HCT116 (cell line): ENCODE results near the gene SLC51A. TPM values are rescaled to one million over a fixed set of nuclear protein-coding genes. Genes with fewer than 3 reads are reported as not detected.

Experiments
- ATAC-seq: fragments of 200-7000 bp; cut with Tn5 transposase; 2 replicates; pipeline ENCODE4 v1.9.1; 2020; ENCODE audit warnings: mild to moderate bottlenecking, moderate library complexity
- BruUV-seq: library from RNA; stranded (reverse); fragments of 400-500 nt; replicated peaks from 2 replicates; lab custom pipeline; 2021; lab: Mats Ljungman, UMichigan
- CTCF ChIA-PET: fragments of 300-600 bp; sonication (Branson Sonifier 250); formaldehyde crosslinking; loops from one replicate; lab custom pipeline; 2021; ENCODE audit warnings: antibody characterized with exemption; lab: Charles Lee
- POLR2A ChIA-PET: fragments of 300-600, 350-600 bp; sonication (Branson Sonifier 250); formaldehyde crosslinking; loops from one replicate; lab custom pipeline; 2021; ENCODE audit warnings: antibody characterized with exemption; lab: Charles Lee
- RAD21 ChIA-PET, 2 experiments: fragments of 300-600 bp; sonication (Branson Sonifier 250); formaldehyde crosslinking; loops; one replicate each; lab custom pipeline; 2023; ENCODE audit warnings: low total read pairs in 2 of 2; ENCODE audit not compliant: uncharacterized antibody in 2 of 2, unreplicated experiment in 2 of 2, low non-redundant PET in 1 of 2; lab: Charles Lee
- DNase-seq: peaks from one replicate; pipeline ENCODE4 v3.0.0-alpha.2; 2010; ENCODE audit warnings: low read depth, low spot score
- H2AFZ ChIP-seq: fragments of 200-600 bp; shearing (Covaris generic), sonication (generic); 2 replicates; pipeline ENCODE4 v1.6.1; 2017; ENCODE audit warnings: low read depth, mixed run types, mixed read lengths, antibody characterized with exemption, low read length; ENCODE audit not compliant: poor library complexity, severe bottlenecking
- H3K27ac ChIP-seq: 2 replicates; pipeline ENCODE4 v1.5.1; 2012; ENCODE audit warnings: low read depth, low read length
- H3K27me3 ChIP-seq: fragments of 200-600 bp; sonication (generic); 2 replicates; pipeline ENCODE4 v1.6.1; 2016; ENCODE audit warnings: mixed run types, low read length, mixed read lengths; ENCODE audit not compliant: insufficient read depth
- H3K36me3 ChIP-seq, 2 experiments: fragments of 200-500 bp in 1 of 2; fragments of 200-600 bp in 1 of 2; sonication (Bioruptor generic) in 1 of 2; sonication (generic) in 1 of 2; 2 replicates each; pipeline versions ENCODE4 v1.5.1 to v1.6.1; 2014 to 2016; ENCODE audit warnings: low read length in 2 of 2, inconsistent platforms in 1 of 2, mixed read lengths in 1 of 2, mixed run types in 1 of 2; ENCODE audit not compliant: insufficient read depth in 2 of 2, control insufficient read depth in 1 of 2
- H3K4me1 ChIP-seq, 2 experiments: fragments of 200-600 bp in 1 of 2; sonication (generic) in 1 of 2; 2 replicates each; pipeline versions ENCODE4 v1.5.1 to v1.6.1; 2012 to 2017; ENCODE audit warnings: low read length in 2 of 2, inconsistent platforms in 1 of 2, mild to moderate bottlenecking in 1 of 2, mixed read lengths in 1 of 2, mixed run types in 1 of 2, moderate library complexity in 1 of 2; ENCODE audit not compliant: insufficient read depth in 2 of 2, control insufficient read depth in 1 of 2
- H3K4me2 ChIP-seq: fragments of 200-600 bp; sonication (generic); 2 replicates; pipeline ENCODE4 v1.6.1; 2017; ENCODE audit warnings: mixed run types, low read length, mixed read lengths
- H3K4me3 ChIP-seq, 2 experiments: fragments of 200-600 bp in 1 of 2; sonication (generic) in 1 of 2; replicated peaks in 1 of 2; 2 replicates each; pipeline ENCODE4 v1.5.1; 2011 to 2016; ENCODE audit warnings: low read length in 2 of 2, control low read depth in 1 of 2, low read depth in 1 of 2, mild to moderate bottlenecking in 1 of 2, mixed read lengths in 1 of 2, mixed run types in 1 of 2
- H3K79me2 ChIP-seq: fragments of 200-600 bp; sonication (generic); 2 replicates; pipeline ENCODE4 v1.6.1; 2017; ENCODE audit warnings: mild to moderate bottlenecking, mixed run types, low read length, moderate library complexity, mixed read lengths; ENCODE audit not compliant: insufficient read depth
- H3K9ac ChIP-seq: fragments of 200-600 bp; sonication (generic); 2 replicates; pipeline ENCODE4 v1.6.1; 2016; ENCODE audit warnings: low read length, mixed read lengths
- H3K9me2 ChIP-seq: fragments of 200-600 bp; sonication (generic), shearing (Covaris generic); 2 replicates; pipeline ENCODE4 v1.6.1; 2017; ENCODE audit warnings: mixed run types, mild to moderate bottlenecking, moderate library complexity; ENCODE audit not compliant: insufficient read depth
- H3K9me3 ChIP-seq, 2 experiments: fragments of 200-500 bp in 1 of 2; fragments of 200-600 bp in 1 of 2; sonication (Bioruptor generic) in 1 of 2; sonication (generic) in 1 of 2; 2 replicates each; pipeline ENCODE4 v1.6.1; 2014 to 2017; ENCODE audit warnings: low read length in 2 of 2, mixed read lengths in 2 of 2, inconsistent platforms in 1 of 2, low read depth in 1 of 2, mild to moderate bottlenecking in 1 of 2, mixed run types in 1 of 2, moderate library complexity in 1 of 2; ENCODE audit not compliant: control insufficient read depth in 1 of 2, insufficient read depth in 1 of 2
- H4K20me1 ChIP-seq: fragments of 200-600 bp; sonication (generic), shearing (Covaris generic); 2 replicates; pipeline ENCODE4 v1.6.1; 2017; ENCODE audit warnings: mixed run types, mild to moderate bottlenecking, moderate library complexity; ENCODE audit not compliant: insufficient read depth
- ATF3 ChIP-seq: IDR thresholded peaks from 2 replicates; pipeline ENCODE4 v1.6.1; 2012
- CTCF ChIP-seq, 3 experiments: fragments of 200-600 bp in 1 of 3; sonication (generic) in 1 of 3; IDR thresholded peaks in 2 of 3; conservative IDR thresholded peaks in 1 of 3; 2 replicates each; pipeline ENCODE4 v1.5.1; 2012 to 2017; ENCODE audit warnings: low read depth in 2 of 3, low read length in 2 of 3, antibody characterized with exemption in 1 of 3, borderline replicate concordance in 1 of 3, control low read depth in 1 of 3, mild to moderate bottlenecking in 1 of 3, mixed read lengths in 1 of 3, mixed run types in 1 of 3, moderate library complexity in 1 of 3; ENCODE audit not compliant: insufficient read depth in 1 of 3
- EGR1 ChIP-seq: IDR thresholded peaks from 2 replicates; pipeline ENCODE4 v1.6.1; 2012; ENCODE audit warnings: low read depth
- JUND ChIP-seq: IDR thresholded peaks from 2 replicates; pipeline ENCODE4 v1.6.1; 2012
- POLR2A ChIP-seq: IDR thresholded peaks from 2 replicates; pipeline ENCODE4 v1.7.0; 2011; ENCODE audit warnings: borderline replicate concordance; ENCODE audit not compliant: insufficient read depth, insufficient read length; ENCODE audit errors: extremely low read depth
- POLR2AphosphoS5 ChIP-seq: IDR thresholded peaks from 2 replicates; pipeline ENCODE4 v1.6.1; 2011; ENCODE audit warnings: mild to moderate bottlenecking, low read depth, low read length, moderate library complexity
- RAD21 ChIP-seq: IDR thresholded peaks from 2 replicates; pipeline ENCODE4 v1.6.1; 2012; ENCODE audit warnings: low read depth, mild to moderate bottlenecking
- REST ChIP-seq: IDR thresholded peaks from 2 replicates; pipeline ENCODE4 v1.6.1; 2012; ENCODE audit warnings: low read depth
- SIN3A ChIP-seq: IDR thresholded peaks from 2 replicates; pipeline ENCODE4 v1.6.1; 2012; ENCODE audit warnings: low read depth
- SP1 ChIP-seq: IDR thresholded peaks from 2 replicates; pipeline ENCODE4 v1.6.1; 2012; ENCODE audit warnings: low read depth
- TCF7L2 ChIP-seq: IDR thresholded peaks from 2 replicates; pipeline ENCODE4 v1.7.0; 2011; ENCODE audit warnings: borderline replicate concordance, inconsistent platforms; ENCODE audit not compliant: insufficient read depth, insufficient read length; ENCODE audit errors: extremely low read depth
- YY1 ChIP-seq: IDR thresholded peaks from 2 replicates; pipeline ENCODE4 v1.6.1; 2011; ENCODE audit warnings: low read length, low read depth, moderate library complexity, mild to moderate bottlenecking; ENCODE audit not compliant: insufficient replicate concordance; ENCODE audit errors: extremely low read depth
- ZFX ChIP-seq: fragments of 450-650 bp; IDR thresholded peaks from 2 replicates; pipeline ENCODE4 v1.6.1; 2017
- intact Hi-C: fragments of 100-400 bp; cut with micrococcal nuclease; formaldehyde crosslinking; loops from 2 replicates; pipeline ENCODE4 v1.10.0; 2022
- total RNA-seq: library from RNA; stranded (reverse); gene quantifications from one replicate; pipeline ENCODE4 v1.2.1, GENCODE V29; 2021; ENCODE audit not compliant: unreplicated experiment

The SLC51A gene
- total RNA-seq, 1 experiment from 2014 or later: not detected

GRCh38 chr3:196175116-196175625, 41.2 kb upstream of the SLC51A start:
- DNase-seq: no peak
- BruUV-seq: no TSS peak
- Histone ChIP-seq H3K27me3 (no peaks in the 10 kb centered on the region), H4K20me1 (no peaks in the 10 kb centered on the region), H3K36me3 (no peaks in the 10 kb centered on the region), H3K79me2 (no peaks in the 10 kb centered on the region)
- CTCF ChIA-PET: no interaction called here
- ATAC-seq: no peak
- TF ChIP-seq EGR1: no peak
- TF ChIP-seq ATF3: no peak
- no peak for TF ChIP-seq YY1
- TF ChIP-seq SP1: no peak
- no peak for TF ChIP-seq JUND
- TF ChIP-seq TCF7L2: no peak
- no peak for TF ChIP-seq REST
- no peak for TF ChIP-seq RAD21
- no peak for TF ChIP-seq SIN3A
- TF ChIP-seq POLR2AphosphoS5: no peak
- TF ChIP-seq ZFX: no peak
- TF ChIP-seq POLR2A: no peak
- no peak for TF ChIP-seq CTCF (IDR thresholded peaks at IDR 0.05 in 2 of 3, conservative IDR thresholded peaks at IDR 0.05 in 1 of 3; ENCODE audit: borderline replicate concordance in 1 of 3, insufficient read depth in 1 of 3, low read depth in 2 of 3, low read length in 2 of 3)
- TF ChIP-seq, all 23 proteins: peak for 0
- Histone ChIP-seq H3K27ac (no peak overlapping the region), H3K9me3 (no peaks in the 10 kb centered on the region), H3K4me2 (no peak overlapping the region), H2AFZ (no peak overlapping the region), H3K9ac (no peak overlapping the region), H3K9me2 (no peaks in the 10 kb centered on the region), H3K4me3 (no peak overlapping the region), H3K4me1 (no peaks in the 10 kb centered on the region)
- intact Hi-C loops: no loop called here
- POLR2A ChIA-PET: no interaction called here
- RAD21 ChIA-PET: no interaction called here
